Left kidney (tissue), 2 donors: ENCODE results near the gene AURKAIP1. TPM values are rescaled to one million over a fixed set of nuclear protein-coding genes. Genes with fewer than 3 reads are reported as not detected.

ENCODE experiments used
- DNase-seq: peaks from one replicate; pipeline ENCODE4 v3.0.0-alpha.2; 2013
- polyA plus RNA-seq: library from polyadenylated mRNA; unstranded; fragments of 120-200 nt; gene quantifications from one replicate; pipeline ENCODE4 v1.2.1, GENCODE V29; 2013; ENCODE audit not compliant: insufficient read length

Gene AURKAIP1
- polyA plus RNA-seq, 1 donor = 50.6 TPM

DNA sequence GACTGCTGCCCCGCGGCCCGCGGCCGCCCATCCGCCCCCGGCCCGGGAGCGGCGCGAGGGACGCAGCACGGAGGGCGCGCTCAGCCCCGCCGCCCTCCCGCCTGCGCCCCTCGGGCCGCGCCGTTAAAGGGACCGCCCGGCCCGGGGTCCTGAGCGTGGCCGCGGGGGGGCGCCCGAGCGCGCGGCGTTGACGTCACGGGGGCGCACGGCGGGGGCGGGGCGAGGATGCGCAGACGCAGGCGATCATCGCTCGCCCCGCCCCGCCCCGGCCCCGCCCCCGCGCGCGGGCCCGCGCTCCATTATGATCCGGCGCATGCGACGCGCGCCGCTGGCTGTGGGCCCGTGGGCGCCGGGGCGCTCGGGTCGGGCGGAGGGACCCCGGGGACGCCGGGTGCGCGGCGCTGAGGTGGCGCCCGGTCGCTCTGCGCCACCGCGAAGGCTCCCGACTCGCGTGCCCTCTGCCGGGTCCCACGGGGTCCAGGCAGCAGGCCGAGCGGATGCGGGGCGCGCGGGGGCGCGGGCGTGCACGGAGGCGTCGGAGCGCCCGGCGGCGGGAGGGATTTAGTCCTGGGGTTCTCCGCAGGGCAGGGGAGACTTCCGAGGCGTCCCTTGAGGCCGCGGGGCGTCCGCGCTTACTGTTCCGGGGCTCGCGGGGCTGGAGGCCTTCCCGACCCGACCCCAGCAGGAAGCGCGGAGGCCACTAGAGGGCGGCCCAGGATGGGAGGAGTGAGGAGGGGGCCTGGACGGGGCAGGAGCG, 25.6 kb downstream of the AURKAIP1 start, which contains the start of gene DVL1:
TSS of gene DVL1 (minus strand) at position 163 of the 757 bp plus-strand sequence. CDS start 353 bp downstream, outside the sequence.
- peak; percentile 72 for DNase-seq

- no peak for DNase-seq
Measured at GRCh38 chr1:1348420-1349255, 26.4 kb downstream of the AURKAIP1 start.

- no peak for DNase-seq
Measured at GRCh38 chr1:1347663-1348419, 27.2 kb downstream of the AURKAIP1 start.

DNA sequence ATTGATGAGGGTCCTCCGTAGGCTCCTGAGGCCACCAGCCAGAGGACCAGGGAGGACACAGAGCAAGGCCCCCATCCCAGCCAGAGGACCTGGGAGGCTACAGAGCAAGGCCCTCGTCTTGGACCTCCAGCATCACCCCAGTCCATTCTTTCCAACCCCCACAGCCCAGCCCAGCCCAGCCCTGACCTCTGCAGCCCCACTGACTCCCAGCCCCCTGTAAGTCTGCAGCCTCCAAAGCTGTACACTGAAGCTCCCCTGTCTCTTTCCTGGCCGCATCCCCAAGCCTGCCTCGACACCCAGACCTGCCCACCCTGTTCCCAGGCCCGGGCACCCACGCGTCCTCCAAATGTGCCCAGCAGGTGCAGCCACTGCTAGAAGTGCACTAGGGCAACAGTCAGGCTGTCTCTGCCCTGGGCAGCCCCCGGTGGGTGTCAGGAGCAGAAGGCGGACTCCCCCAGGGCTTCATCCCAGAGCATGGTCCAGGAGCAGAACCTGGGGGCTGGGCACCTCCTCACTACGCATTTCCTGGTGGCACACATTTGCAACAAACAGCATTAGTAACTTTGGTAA, 27.9 kb downstream of the AURKAIP1 start:
- DNase-seq = no peak

DNA sequence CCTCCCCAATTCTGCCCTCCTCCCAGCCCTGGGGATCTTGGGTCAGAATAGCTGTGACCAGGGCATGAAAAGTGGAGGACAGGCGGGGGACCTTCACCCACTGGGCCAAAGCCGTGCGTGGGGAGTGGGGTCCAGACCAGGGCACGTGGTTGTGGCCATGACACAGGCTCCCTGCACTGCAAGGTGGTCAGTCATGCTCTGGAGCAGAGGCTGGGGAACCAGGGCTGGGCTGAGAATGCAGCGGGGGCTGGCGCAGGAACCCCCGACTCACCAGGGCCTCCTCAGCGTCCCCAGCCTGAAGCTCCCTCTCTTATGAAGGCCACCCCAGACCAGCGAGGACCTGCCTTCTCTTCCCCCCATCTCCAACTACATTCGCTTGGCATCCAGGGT, 28.5 kb downstream of the AURKAIP1 start:
- no peak for DNase-seq

DNA sequence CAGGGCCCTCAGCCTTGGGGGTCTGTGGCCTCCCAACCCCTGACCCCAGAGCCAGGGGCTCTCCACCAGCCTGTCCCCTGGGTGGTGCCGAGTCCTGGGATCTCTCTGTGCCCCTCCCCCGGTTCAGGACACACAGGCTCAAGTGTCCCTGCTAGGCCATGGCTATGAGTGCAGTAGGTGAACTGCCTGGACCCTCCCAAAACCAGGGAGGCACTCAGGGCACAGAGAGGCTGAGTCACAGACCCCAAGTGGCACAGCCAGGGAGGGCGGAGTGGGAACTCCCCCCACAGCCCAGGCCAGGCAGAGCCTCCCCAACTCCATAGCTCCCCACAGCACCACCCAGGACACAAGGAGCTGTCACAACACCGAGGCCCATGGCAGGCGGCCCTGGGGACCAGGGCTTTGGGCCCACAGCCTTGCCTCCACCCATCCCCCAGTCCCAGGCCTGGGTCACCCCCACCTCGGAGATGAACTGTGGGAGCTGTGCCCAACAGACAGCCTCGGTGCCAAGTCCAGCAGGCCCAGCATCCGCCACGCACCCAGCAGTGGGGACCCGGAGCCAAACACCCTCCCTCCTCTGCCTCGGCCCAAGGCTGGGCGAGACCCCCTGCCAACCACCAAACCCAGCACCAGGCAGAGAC, 29.0 kb downstream of the AURKAIP1 start:
- no peak for DNase-seq

GRCh38 chr1:1345384-1345783, 29.6 kb downstream of the AURKAIP1 start:
- no peak for DNase-seq

- DNase-seq = no peak
Measured at GRCh38 chr1:1344655-1345361, 30.2 kb downstream of the AURKAIP1 start.

- DNase-seq = no peak
Measured at GRCh38 chr1:1343811-1344421, 31.1 kb downstream of the AURKAIP1 start.

DNA sequence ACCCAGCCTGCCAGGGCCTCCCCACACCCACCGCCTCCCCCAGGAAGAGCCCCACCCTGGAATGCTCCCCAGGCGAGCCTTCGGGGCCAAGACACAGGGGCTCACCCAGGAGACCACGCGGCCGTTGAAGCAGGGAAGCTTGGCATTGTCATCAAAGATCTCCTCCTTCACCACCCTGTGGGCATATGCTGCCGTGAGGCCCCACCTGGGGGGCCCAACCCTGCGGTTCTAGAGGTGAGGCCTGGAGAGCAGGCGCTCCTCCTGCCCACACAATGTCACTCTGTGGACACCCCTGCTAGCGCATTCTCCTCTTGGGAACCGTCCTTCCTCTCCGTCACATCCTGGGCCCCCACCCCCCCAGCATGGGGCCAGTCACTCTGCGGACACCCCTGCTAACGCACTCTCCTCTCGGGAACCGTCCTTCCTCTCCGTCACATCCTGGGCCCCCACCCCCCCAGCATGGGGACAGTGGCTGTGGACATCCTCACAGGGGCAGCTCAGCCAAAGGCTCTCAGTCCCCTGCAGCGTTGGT, 32.4 kb downstream of the AURKAIP1 start:
- DNase-seq = no peak

GRCh38 chr1:1342061-1342562, 32.9 kb downstream of the AURKAIP1 start:
- no peak for DNase-seq

DNA sequence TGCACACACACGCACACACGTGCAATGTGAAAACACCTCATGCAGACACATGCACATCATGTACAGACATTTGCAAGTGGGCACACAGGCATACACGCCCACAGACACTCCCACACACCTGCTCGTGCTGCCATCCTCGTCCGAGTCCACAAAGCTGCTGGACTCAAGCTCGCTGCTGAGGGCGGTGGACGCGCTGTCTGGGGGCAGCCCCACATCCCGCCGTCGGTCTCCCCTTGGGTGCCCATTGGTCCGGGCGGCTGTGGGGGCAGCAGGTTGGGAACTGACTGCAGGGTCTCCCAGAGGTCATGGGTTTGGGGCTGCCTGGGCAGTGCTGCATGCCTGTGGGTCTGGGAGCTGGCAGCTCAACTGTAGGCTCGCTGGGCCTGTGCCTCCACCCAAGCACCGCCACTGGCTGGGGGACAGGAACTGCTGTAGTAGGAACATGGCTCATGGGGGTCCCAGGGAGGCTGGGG, 33.4 kb downstream of the AURKAIP1 start:
- DNase-seq = no peak

GRCh38 chr1:1340791-1341548, 34.0 kb downstream of the AURKAIP1 start:
- no peak for DNase-seq

DNA sequence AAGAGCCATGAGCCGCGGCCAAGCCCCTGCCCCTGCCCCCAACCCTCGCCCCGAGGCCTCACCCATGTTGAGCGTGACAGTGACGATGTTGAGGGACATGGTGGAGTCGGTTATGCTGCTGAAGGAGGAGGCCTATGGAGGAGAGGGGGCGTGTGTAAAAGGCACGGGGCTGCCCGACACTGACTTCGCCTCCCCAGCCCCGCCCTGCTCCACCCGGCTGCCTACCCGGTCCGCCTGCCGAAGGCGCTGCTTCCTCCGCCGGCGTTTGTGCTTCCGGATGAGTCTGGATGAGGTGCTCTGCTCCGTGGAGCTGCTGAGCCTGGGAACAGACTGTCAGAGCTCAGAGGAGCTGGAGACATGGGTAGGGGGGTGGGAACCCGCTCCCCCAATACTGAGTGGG, 34.8 kb downstream of the AURKAIP1 start:
- no peak for DNase-seq

DNA sequence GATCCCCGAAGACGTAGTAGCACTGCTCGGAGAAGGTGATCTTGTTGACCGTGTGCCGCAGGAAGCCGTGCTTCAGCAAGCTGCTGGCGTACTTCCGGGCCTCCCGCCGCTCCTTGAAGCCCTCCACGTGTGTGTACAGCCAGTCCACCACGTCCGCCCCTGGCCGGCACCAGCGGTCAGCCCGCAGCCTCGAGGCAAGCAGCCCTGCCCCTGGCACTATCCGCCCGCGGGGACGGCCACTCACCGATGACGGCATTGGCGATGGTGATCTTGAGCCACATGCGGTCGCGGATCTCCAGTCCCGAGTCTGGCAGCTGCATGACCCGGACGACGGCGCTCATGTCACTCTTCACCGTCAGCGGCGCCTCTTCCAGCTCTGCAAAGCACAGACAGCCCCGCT, 36.7 kb downstream of the AURKAIP1 start:
- no peak for DNase-seq

DNA sequence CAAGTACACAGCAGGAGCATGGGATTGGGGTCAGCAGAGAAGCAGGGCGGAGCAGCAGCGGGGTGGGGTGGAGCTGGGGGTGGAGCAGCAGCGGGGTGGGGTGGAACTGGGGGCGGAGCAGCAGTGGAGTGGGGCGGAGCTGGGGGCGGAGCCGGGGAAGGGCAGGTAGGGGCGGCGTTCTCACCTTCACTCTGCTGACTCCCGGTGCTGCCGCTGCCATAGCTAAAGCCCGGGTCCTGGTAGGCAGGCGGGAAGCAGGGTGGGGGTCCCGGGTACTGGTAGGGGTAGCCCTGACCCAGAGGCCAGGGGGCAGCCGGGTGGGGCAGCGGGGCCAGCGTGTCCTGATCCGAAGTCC, 37.2 kb downstream of the AURKAIP1 start:
- no peak for DNase-seq

- no peak for DNase-seq
Measured at GRCh38 chr1:1336931-1337792, 37.8 kb downstream of the AURKAIP1 start.

DNA sequence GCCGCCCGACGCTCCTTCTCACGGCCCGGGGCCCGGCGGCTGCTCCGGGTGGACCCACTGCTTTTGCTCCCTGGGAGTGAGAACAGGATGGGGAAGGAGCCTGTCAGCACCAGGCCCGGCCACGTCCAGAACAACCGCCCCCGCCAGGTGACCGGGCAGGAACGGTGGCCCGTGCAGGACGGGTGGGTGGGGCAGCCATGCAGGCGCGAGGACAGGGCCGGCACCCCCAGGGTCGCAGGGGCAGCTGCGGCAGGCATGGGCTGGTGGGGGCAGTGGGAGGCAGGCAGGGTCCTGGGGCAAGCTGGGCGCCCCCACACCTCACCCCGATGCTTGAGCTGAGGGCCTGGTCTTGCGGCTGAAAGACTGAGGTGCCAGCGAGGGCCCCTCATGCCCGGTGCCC, 38.6 kb downstream of the AURKAIP1 start:
- no peak for DNase-seq
